NCI-H1105 treated with DMSO at 0.1 percent for 48 hours (cell line): ENCODE results near the gene GAREM1.
A peak's percentile ranks its signal among the peaks of the same experiment; 100 is the strongest.
"Not testable (repeated sequence)": the region's sequence is repeated elsewhere in the genome, so short reads cannot be mapped to it uniquely, and the experiment has no call there.

Experiments
- DNase-seq: peaks from one replicate; lab custom pipeline; 2025; lab: John Stamatoyannopoulos, UW

GAREM1 gene

GRCh38 chr18:32470714-32471633 lies at the start of gene GAREM1:
Gene GAREM1, minus strand, starts transcription at chr18:32470882. Its CDS starts 454 bp downstream, at chr18:32470428.
- peak; percentile 97 for DNase-seq

GRCh38 chr18:32511147-32511546 lies 40.5 kb upstream of the GAREM1 start:
- no peak for DNase-seq

- no peak for DNase-seq
Observed at GRCh38 chr18:32509111-32509510, 38.4 kb upstream of the GAREM1 start.

GRCh38 chr18:32507093-32507492 lies 36.4 kb upstream of the GAREM1 start:
- DNase-seq: no peak

GRCh38 chr18:32502014-32502413 lies 31.3 kb upstream of the GAREM1 start:
- DNase-seq: no peak

DNA sequence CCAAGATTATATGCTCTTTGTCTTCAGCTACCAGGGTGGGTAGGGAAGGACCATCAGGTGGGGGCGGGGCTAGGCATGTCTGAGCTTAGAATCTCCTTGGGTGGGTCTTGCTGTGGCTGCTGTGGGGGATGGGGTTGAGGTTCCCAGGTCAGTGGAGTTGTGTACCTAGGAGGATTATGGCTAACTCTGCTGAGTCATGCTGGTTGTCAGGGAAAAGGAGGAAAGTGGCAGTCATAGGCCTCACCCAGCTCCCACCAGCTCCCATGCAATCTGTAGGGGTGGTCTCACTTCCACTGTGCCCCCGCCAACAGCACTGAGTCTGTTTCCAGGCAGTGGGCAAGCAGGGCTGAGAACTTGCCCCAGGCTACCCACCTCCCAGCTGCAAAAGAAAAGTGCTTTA lies 30.6 kb upstream of the GAREM1 start:
- not testable (repeated sequence) for DNase-seq

DNA sequence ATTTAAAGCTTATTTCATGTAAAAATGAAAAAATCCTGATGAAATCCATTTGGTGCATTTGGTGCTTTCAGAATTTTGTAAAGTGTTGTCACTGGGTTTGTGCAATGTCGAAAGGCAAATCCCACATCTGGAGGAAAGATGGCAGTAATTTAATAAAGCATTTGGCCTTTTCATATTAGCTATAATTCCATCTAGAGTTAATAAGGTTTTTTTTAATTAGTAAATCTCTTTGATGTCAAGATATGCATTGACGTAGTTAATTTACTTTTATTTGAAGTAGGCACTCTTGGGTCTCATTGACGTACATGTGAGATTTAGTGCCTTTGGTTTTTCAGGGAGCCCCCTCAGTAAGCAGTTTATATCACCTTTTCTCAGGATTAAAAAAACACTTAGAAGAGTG lies 12.3 kb upstream of the GAREM1 start:
- DNase-seq: no peak

DNA sequence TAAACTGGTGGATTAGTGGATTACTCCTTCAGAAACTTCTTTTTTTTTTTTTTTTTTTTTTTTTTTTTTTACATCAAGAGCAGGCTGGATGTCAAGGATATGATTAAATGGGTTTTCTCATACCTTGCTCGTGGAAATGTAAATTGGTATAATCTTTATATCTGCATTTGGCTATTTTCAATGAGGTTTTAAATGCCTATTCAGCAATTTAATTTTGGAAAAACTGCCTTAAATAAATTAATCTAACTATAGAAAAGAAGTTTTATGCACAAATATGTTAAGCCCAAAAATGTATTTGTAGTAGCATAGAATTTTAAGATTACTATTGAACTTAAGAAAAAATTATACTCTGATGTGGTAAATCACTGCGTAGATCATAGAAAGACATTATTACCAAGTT lies 11.4 kb upstream of the GAREM1 start:
- DNase-seq: no peak

GRCh38 chr18:32480581-32480980 lies 9.9 kb upstream of the GAREM1 start:
- no peak for DNase-seq

GRCh38 chr18:32478807-32479206 lies 8.1 kb upstream of the GAREM1 start:
- no peak for DNase-seq

GRCh38 chr18:32478317-32478716 lies 7.6 kb upstream of the GAREM1 start:
- DNase-seq: no peak

- DNase-seq: no peak
Observed at GRCh38 chr18:32476106-32476505, 5.4 kb upstream of the GAREM1 start.

DNA sequence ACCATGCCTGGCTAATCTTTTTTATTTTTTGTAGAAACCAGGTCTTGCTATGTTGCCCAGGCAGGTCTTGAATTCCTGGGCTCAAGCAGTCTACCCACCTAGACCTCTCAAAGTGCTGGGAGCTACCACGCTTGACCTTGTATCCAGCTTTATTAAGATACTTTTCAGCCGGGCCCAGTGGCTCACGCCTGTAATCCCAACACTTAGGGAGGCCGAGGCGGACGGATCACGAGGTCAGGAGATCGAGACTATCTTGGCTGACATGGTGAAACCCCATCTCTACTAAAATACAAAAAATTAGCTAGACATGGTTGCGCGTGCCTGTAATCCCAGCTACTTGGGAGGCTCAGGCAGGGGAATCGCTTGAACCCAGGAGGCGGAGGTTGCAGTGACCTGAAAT lies 4.4 kb upstream of the GAREM1 start:
- DNase-seq: not testable (repeated sequence)

GRCh38 chr18:32473325-32473724 lies 2.6 kb upstream of the GAREM1 start:
- DNase-seq: no peak

DNA sequence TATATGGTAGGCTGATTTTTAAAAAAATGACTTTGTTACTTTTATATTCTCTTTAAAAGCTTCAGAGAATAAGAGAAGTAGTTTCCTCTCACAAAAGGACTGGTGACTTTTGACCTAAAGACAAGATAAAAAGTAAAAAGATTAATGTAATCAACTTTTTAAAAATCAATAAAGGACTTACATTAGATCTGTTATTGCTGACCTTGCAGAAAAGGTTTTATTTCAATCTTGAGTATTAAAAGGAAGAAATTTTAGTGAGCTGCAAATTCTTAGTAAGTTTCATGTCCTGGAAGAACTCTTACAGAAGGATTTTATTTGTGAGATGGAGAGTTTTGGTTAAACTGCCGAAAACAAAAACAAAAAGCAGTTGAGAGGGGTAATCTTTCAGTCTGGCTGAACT lies 2.2 kb upstream of the GAREM1 start:
- no peak for DNase-seq

- DNase-seq: no peak
Observed at GRCh38 chr18:32470460-32470713, 295 bp downstream of the GAREM1 start.

GRCh38 chr18:32469691-32470459 lies 807 bp downstream of the GAREM1 start:
- DNase-seq: peak; percentile 40

GRCh38 chr18:32469190-32469651 lies 1.5 kb downstream of the GAREM1 start:
- DNase-seq: peak; percentile 21

- DNase-seq: no peak
Observed at GRCh38 chr18:32468147-32468845, 2.4 kb downstream of the GAREM1 start.

DNA sequence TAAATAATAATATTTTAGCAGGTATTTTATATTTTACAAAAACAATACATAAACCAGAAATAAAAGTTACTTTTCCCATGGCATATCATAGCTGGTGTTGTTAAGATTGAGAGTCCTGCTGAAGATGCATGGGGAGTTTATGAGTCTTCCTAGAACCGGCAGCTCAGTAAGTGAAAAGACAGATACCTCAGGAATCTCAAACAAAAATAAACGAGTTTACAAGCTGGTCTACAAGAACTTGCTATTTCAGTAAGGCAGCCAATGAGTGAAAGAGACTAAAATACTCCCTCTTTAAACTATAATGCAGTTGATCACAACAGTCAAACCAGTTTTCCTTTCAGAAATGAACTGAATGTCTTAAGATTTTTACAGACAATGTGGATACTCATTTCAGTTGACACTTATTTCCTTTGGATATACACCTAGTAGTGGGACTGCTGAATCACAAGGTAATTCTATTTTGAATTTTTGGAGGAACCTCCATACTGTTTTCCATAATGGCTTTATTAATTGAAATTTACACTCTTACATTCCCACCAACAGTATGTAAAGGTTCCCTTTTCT lies 8.9 kb downstream of the GAREM1 start:
- no peak for DNase-seq

- DNase-seq: peak; percentile 11
Observed at GRCh38 chr18:32460171-32460731, 10.4 kb downstream of the GAREM1 start.
